GM12872 (cell line): Measurements from ENCODE around the gene IL1B.

Source experiments
- CTCF ChIP-seq: IDR thresholded peaks from 3 replicates; pipeline ENCODE4 v1.5.1; 2011; ENCODE audit warnings: low read depth, mild to moderate bottlenecking, low read length, moderate library complexity; ENCODE audit not compliant: insufficient read depth

Gene IL1B

DNA sequence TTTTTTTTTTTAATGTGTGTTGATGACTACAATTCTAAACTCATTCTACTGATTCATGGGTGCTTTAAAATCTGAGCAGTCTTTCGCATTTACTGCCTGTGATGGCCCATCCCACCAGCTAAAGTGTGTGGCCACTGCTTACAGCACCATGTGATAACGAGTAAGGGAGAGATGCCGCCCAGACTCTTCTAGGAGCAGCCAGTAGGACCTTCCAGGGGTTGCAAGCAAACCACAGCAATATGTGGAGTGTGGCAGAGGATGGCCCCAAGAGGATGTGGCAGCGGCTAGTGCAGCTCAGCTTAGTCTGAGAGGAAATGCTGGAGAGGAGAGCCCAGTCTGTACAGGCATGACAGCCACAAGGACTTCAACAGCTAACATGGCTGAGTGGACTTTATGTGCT is 14.9 kb downstream of the IL1B start:
- TF ChIP-seq CTCF = no peak

GRCh38 chr2:112821142-112821541 is 15.4 kb downstream of the IL1B start:
- TF ChIP-seq CTCF = no peak

DNA sequence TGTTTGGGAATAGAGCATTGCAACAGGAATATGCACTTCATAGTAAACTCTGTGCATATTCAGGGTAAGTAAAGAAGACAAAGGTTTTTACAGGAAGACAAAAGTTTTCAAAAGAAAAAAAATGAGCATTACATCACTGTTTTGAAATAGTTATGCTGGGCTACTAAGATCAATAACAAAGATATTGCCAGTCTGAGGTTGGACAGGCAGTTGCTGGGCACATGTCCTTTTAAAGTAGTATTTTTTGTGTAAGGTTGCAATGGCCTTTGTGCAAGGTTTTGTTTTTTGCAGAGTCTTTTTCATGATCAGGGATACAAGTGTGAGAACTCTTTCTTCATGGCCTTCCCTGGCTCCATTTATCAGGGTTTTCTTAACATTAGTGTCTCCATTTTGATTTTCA is 16.2 kb downstream of the IL1B start:
- no peak for TF ChIP-seq CTCF

DNA sequence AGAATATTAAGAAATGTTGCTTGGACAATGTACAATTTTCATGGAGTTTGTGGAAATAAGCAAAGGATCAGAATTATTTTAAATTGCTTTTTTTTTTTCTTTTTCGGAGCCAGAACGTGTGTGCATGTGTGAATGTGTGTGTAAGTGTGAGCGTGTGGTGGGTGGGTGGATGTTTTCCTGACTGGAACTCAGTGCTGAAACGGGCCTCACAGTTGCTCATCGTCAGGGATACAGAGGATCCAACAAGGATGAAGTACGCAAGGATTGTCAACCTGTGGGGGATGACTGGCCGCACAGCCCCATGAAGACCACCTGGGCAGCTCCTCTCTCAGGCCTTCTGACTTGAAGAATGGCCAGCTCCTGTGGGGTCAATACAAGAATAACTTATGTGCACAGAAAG is 17.5 kb downstream of the IL1B start:
- TF ChIP-seq CTCF = no peak

DNA sequence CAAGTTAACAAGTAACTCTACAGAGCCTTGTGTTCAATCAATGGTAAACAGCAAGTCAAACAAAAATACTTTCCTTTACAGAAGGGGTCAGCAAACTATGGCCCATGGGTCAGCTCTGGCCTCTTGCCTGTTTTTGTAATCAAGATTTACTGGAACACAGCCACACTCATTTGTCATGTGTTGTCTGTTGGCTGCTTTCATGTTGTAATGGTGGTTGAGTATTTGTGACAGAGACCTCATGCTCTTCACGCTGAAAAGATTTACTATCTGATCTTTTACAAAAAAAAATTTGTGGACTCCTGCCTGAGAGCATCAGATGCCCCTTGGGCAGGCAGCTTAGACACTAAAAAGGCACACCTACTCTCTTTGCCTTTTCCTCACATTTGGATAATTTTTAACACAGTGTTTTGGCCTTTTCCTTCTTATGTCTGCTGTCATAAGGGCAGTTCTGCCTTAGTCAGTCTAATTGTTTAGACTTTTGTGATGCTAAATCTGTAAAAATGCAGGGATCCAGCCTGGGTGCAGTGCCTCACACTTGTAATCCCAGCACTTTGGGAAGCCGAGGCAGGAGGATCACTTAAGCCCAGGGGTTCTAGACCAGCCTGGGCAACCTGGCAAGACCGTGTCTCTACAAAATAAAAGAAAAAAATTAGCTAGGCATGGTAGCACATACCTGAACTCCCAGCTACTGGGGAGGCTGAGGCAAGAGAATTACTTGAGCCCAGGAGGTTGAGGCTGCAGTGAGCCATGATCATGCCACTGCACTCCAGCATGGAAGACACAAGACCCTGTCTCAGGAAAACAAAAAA is 18.3 kb downstream of the IL1B start:
- no peak for TF ChIP-seq CTCF

- TF ChIP-seq CTCF = no peak
These were observed 19.4 kb downstream of the IL1B start for GRCh38 chr2:112817082-112817689.

DNA sequence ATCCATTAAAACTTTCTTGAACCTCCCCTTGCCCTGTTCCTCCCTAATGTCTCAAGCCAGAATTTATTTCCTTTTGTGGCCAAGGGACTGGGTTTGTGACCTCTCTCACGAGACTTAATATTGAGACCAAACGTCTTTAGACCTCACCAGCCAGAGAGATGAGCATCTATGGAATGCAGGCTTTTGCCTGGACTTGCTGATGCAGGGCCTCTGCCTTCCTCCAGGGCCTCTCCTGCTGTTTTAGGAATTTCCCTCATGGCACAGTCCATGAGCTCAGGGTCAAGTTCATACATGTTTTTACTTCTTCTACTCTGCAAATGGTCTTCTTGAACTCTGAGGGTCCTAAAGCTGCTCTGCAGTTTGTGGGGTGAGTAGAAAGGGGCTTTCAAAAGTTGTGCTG is 22.3 kb downstream of the IL1B start:
- no peak for TF ChIP-seq CTCF
